HG03469 (cell line): ENCODE measurements around the gene PVR.
"Not testable (repeated sequence)": the region's sequence is repeated elsewhere in the genome, so short reads cannot be mapped to it uniquely, and the experiment has no call there.

Experiments used
- ATAC-seq: cut with Tn5 transposase; IDR thresholded peaks from one replicate; pipeline ENCODE4 v1.9.1; 2021; ENCODE audit warnings: mild to moderate bottlenecking, moderate library complexity, moderate number of reproducible peaks; ENCODE audit not compliant: unreplicated experiment

The PVR gene

DNA sequence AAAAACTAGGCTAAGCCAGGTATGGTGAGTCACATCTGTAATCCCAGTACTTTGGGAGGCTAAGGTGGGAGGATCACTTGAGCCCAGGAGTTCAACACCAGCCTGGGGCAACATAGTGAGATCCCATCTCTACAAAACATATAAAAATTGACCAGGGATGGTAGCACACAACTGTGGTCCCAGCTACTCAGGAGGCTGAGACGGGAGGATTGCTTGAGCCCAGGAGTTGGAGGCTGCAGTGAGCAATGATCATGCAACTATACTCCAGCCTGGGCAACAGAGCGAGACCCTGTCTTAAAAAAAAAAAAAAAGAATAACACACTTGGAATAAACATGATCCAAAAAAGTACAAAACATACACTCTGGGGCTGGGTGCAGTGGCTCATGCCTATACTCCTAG, 26.3 kb downstream of the PVR start:
- ATAC-seq, result not testable (repeated sequence)

DNA sequence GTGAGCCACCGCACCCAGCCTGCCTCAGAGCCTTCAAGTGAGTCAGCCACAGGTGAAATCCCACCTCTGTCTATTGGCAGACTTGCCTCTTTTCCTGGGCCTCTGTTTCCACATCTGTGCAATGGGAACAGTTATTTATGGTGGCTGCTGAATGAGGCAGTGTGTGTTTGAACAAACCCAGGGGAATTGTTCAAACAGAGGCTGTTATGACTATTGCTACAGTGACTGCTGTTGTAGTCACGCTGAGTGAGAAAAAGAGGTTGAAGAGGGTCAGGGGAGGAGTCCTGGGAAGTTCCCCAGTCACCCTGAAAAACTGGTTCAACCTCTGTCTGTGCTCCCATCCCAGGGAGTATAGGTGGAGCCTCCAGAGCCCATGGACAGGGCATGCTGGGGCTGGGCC, 27.7 kb downstream of the PVR start, which contains the start of gene CEACAM19:
Gene CEACAM19, plus strand, starts transcription at position 83 of the 400 bp plus-strand sequence. CDS start 450 bp downstream, outside the sequence.
- ATAC-seq, result no peak

DNA sequence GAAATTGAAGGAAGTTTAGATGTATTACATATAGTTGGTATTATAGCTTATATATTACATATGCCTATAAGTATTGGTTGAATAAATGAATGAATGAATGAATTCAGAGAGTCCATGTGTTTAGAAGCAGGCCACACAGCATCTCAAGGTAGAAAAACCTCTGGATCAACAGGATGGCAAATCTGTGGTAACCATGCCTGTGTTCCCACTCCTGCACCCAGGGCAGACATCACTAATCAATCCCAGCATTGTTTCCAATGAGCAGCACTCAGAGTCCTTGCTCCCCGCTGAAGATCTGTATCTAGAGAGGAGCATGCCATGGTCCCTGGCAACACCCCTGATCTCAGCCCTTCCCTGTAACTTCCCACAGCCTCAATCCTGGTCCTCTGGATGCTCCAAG, 28.5 kb downstream of the PVR start:
- ATAC-seq, result no peak

DNA sequence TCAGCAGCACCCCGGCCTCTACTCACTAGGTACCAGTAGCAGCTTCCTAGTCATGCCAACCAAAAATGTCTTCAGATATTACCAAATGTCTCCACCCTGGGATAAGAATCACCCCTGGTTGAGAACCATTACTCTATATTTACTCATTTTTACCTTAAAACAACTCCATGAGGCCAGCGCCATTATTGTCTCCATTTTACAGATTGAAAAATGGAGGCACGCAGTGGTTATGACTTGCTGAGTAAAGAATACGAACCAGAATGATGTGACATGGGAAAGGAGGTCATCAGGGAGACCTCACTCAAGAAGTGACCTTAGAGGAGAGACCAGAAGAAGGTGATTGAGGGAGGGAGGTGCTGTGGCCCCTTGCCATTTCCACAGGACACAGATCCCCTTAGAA, 29.8 kb downstream of the PVR start:
- ATAC-seq, result no peak

DNA sequence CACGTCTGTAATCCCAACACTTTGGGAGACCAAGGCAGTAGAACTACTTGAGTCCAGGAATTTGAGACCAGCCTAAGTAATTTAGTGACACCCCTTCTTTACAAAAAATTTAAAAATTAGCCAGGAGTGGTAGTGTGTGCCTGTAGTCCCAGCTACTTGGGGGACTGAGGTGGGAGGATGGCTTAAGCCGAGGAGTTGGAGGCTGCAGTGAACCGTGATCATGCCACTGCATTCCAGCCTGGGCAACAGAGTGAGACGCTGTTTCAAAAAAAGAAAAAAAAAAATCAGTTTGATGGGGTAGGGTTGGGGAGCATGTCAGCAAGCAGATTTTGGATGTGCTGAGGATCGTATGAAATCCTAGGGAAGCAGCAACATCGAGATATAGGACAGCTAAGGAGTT, 31.8 kb downstream of the PVR start:
- ATAC-seq, result no peak

DNA sequence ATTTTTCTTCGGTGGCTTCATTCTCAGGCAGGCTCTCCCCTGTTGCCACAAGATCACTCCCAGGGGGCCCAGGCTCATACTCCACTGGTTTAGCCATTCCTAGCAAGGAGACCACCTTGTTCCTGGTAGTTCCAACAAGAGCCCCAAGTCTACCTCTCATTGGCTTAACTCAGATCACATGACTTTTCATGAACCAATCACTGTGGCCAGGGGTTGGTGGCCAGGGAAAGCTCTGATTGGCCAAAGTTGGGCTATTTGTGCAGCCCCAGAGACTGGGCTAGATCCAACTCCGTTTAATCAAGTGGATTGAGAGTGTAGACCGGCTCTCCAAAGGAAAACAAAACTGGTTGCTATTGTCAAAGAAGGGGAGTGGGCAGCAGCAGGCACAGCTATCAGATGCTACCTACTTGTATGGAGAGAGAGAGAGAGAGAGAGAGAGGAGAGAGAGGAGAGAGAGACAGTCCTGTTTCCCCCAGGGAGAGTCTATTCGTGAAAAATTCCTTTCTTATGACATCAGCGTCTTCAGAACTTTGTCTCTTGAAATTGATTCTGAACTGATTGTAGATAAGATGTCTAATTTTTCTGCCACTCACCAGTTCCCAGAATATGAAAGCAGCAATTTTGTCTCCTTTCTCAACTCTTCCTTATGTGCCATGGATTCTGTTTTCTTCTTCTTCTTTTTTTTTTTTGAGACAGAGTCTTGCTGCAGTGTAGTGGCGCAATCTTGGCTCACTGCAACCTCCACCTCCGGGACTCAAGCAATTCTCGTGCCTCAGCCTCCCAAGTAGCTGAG, 33.5 kb downstream of the PVR start:
- ATAC-seq, result no peak

DNA sequence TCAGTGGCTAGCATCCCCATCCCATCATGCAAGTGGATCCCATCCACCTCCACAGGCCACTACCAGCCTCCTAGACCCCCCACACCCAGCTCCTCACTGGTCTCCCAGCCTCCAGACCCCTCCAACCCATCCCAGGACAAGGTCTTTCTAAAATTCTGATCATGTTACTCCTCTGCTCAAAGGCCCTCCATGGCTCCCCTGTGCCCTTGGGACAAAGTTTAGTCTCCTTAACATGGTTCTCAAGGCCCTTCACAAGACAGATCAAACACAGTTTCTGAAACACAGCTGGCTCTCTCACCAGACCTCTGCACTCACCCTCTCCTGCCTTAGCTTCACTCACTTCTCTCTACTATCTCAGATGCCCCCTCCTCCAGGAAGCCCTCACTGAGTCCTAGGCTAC, 36.8 kb downstream of the PVR start:
- ATAC-seq, result no peak

DNA sequence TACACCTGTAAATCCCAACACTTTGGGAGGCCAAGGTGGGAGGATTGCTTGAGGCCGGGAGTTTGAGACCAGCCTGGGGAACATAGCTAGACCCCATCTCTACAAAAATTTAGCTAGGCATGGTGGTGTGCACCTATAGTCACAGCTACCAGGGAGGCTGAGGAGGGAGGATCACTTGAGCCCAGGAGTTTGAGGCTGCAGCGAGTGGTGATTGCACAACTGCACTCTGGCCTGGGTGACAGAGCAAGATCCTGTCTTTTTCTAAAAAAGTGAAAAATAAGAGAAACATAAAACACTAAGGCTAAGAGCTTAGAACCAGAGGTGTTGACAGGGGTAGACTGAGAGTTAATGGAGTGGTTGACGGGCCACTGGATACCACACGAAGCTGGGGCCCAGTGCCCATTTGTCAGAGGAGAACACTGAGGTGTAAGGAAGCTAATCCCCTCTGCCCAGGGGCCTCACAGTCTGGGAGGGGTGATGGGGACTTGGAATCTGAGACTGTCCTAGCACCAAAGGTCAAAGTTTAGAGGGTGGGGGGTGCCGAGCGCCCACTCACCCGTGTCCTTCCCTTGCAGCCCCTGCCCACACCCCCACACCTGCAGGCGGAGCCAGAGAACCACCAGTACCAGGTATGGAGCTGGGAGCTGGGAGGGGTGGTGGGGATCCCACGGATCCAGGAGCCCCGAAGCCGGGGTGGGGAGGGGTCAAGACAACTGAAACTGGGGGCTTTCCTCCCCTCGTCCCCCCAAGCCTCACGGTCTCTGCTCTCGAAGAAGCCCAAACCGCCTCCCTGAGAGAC, 38.5 kb downstream of the PVR start:
- ATAC-seq, result no peak

DNA sequence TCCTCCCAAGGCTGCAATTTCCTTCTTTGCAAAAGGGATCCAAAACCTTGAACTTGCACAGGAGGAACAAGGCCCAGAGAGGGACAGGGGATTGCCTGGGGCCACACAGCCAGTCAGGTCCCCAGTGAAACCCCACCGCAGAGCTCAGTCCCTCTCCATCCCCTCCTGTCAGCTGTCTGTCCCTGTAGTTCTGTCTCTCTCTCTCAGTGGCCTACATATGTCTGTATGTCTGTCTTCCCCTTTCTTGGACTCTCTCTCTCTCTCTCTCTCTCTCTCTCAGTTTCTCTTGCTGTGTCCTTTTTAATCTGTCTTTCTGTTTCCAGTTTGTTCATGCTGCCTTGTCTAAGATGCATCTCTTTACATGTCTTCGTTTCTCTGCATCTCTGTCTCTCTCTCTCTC, 39.1 kb downstream of the PVR start:
- no peak for ATAC-seq

DNA sequence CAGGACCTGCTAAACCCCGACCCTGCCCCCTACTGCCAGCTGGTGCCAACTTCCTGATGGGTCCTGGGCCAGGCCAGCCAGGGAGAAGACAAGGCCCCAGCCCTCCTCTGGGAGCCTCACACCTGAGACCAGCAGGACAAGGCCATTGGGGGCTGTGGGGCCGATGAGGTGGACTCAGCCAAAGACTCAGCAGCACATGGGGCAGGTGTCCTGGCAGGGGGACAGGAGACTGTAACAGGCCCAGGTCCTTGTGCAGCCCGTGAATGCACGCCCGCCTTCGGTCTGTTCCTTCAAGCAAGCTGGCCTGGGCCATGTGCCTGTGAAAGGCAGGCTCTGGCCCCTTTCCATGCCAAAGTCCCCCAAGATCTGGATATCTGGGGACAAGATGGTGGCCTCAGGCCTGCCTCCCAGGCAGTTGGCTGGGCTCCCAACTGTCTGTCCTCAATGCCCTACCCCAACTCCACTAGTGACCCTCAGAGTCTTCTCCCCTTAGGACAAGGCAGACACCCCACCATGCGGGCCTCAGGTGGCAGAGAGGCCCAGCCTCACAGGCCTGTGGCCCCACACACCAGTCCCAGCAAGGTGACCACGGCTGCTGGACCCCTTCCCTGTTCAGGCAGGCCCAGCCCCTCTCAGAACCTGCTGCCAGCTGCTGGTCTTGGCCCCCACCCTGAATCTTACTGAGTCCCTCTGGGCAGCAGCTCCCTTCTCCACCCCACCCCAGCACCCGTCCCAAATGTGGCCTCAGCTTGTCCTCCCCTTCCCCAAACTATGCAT, 39.9 kb downstream of the PVR start:
- no peak for ATAC-seq

DNA sequence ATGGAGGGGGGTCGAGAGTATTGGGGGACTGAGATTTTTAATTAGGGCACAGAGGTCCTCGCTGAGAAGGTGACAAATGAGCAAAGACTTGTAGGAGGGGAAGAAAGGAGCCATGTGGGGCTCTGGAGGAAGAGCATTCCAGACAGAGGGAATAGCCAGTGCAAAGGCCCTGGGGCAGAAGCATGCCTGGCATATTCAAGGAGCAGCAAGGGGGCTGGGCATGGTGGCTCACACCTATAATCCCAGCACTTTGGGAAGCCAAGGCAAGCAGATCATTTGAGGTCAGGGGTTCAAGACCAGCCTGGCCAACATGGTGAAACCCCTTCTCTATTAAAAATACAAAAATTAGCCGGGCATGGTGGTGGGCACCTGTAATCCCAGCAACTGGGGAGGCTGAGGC, 40.7 kb downstream of the PVR start:
- ATAC-seq, result not testable (repeated sequence)

DNA sequence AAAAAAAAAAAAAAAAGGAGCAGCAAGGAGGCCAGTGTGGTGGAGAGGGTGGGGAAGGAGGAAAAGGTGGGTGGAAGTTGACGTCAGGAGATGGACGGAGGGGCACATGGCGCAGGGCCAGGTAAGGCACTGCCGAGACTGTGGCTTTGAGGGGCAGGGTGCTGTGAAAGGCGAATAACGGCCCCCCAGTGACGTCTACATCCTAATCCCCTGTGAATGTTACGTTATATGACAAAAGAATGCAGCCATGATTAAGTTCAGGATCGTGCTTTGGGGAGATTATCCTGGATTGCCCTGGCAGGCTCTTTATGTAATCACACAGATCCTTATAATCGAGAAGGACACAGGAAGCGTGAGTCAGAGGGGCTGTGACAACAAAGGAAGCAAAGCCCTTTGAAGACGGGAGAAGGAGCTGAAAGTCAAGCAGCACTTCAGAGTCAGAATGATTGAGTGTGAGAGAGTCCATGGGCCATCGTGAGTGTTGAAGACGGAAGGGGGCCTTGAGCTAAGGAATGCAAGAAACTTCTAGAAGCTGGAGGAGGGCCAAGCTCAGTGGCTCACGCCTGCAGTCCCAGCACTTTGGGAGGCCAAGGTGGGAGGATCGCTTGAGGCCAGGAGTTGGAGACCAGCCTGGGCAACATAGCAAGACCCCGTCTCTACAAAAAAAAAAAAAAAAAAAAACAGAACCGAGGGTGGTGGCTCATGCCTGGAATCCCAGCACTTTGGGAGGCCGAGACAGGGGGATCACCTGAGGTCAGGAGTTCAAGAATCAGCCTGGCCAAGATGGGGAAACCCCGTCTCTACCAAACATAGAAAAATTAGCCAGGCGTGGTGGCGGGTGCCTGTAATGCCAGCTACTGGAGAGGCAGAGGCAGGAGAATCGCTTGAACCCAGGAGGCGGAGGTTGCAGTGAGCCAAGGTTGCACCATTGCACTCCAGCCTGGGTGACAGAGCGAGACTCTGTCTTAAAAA, 41.5 kb downstream of the PVR start:
- ATAC-seq, result no peak

DNA sequence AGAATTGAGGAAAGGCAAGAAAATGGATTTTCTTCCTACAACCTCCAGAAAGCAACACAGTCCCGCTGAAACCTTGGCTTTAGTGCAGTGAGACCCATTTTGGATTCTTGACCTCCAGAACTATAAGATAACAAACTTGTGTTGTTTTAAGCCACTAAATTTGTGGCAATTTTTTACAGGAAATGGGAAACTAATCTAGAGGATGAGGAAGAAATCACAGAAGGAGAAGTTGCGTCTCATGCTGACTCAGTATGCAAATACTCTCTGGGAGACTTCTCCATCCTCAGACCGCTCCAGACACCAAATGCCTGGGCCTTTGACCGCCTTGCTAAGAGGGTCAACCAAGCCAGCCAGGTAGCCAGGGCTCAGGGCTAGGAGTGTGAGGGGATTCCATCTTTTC, 42.2 kb downstream of the PVR start:
- ATAC-seq, result no peak

DNA sequence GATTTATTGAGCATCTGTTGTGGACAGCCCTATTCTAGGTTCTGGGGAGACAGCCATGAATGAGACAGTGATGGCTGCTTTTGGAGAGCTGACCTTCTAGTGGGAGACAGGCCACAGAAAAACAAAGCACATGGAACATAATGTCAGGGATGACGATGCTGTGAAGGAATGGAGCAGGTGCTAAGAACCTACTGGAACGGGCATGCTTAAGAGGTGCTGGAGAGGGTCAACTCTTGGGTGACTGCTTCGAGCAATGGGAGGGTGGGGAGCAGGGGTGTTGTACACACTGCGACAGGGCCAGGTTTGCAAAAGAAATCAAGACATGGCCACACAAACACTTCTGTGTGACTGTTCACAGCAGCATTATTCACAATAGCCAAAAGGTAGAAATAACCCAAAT, 43.2 kb downstream of the PVR start:
- ATAC-seq, result no peak

DNA sequence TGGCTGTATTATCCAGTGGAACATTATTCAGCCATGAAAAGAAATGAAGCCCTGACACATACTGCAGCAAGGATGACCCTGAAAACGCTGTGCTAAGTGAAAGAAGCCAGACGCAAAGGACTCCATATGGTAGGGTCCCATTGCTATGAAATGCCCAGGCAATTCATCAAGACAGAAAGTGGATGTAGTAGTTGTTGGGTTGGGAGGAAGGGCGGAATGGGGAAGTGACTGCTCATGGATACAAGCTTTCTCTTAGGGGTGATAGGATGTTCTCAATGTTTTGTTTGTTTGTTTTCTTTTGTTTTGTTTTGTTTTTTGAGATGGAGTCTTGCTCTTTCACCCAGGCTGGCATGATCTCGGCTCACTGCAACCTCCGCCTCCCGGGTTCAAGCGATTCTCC, 44.2 kb downstream of the PVR start:
- ATAC-seq, result no peak

DNA sequence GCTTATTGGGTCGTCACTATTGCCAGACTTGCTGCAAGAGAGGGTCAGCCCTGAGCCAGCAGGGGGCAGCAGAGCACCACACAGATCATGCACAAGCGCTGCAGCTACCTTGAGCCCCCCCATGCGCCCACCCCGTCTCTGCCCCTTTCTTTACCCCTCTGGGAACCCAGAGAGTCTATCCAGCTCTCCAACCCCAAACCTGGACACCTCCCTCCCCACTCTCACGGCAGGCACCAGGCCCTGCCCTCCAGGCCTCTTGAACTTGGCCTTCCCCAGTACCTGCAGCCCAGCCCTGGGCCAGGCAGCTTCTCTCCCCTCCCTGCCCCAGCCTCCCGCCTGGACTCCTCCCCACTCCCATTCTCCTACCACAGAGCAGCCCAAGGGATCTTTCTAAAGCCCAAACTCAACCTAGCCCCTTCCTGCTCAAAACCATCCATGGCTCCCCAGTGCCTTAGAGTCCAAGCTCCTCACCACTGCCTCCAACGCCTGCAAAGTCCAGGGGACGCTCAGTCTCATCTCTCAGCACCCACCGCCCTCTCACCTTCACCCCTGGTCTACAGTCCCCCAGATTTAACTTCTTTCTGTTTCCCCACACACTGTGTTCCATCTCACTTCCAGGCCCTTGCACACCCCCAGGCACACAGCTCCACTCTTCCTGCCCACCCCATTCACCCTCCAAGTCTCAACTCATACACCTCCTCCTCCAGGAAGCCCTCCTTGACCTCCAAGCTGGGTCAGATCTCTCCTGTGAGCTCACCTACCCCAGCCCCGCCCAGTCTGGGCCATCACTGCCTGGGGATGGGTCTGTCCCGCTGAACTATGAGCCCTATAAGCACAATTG, 45.8 kb downstream of the PVR start:
- no peak for ATAC-seq

DNA sequence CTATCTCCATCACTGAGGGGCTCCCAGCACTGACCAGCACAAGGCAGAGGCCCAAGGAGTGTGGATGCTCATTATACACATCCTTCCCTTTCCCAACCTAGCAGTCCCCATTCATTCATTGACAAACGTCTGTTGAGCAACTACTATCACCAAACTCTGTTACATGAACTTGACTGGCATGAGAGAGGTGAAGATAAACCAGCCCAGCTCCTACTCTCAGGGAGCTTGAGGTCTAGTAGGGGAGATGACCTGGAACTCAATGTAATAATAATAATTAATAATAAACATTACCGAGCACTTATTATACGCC, 46.4 kb downstream of the PVR start:
- no peak for ATAC-seq

DNA sequence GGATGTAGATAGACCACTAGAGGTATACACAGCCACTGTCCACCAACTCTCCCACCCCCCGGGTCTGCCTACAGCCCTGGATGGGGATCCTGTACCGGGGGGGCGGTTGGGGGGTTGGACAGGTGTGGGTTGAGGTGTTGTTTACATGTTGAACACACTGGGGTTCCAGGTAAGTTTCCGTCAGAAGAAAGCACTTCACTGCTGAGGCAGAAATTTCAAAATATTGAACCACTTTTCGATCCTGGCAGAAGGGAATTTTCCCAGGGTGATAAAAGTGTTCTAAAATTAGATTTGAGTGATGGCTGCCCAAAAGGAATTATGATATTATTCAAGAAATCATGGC, 48.6 kb downstream of the PVR start:
- no peak for ATAC-seq

DNA sequence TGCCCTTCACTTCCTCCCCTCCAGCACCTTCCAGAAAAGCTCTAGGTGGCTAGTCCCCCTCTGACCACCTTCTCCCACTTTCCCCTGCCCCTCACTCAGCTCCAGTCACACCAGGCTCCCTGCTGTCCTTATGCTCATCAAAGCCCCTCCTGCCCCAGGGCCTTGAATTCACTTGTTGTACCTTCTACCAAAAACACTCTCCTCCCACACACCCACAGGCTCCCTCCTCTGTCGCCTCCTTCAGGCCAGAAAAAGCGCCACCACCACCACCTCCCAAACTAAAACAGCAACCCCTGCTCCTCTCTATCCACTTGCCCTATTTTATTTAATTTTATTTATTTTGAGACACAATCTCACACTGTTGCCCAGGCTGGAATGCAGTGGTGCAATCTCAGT, 50.5 kb downstream of the PVR start:
- no peak for ATAC-seq
